NK-92 treated with Interleukin-12 subunit alpha and Interleukin-12 subunit beta, amount 100 ng/mL, for 24 hours (cell line): ENCODE measurements around the gene DNAJB4.
"Not testable (repeated sequence)": the region's sequence is repeated elsewhere in the genome, so short reads cannot be mapped to it uniquely, and the experiment has no call there.

Experiments used
- DNase-seq: peaks from one replicate; lab custom pipeline; 2025; lab: John Stamatoyannopoulos, UW

DNAJB4 gene

DNA sequence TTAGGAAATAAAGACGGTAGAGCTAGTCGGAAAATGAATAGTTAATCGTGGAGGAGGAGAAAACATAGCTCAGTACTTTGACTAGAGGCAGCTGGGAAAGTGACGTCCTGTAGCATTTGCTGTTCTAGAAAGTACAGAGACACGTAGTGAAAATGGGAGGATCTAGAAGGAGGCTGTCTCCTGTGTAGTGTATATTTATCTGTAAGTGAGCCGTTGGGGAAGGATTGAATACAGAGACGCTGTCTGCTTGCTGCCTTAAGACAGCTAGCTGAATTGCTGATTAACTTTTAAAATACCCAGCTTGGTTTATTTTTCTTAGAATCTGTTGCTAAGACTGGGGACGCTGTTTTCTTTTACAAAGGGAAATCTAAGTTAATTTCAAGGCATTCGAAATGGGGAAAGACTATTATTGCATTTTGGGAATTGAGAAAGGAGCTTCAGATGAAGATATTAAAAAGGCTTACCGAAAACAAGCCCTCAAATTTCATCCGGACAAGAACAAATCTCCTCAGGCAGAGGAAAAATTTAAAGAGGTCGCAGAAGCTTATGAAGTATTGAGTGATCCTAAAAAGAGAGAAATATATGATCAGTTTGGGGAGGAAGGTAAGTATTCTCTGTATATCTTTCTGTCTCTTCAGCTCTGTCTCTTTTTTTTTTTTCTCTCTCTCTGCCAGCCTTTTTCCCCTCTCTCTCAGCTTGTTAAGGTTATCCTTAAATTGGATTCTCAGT lies at the start of gene DNAJB4:
Gene DNAJB4, plus strand, starts transcription at position 221 of the 729 bp plus-strand sequence. Its CDS starts 172 bp downstream, at position 393.
- no peak for DNase-seq

DNA sequence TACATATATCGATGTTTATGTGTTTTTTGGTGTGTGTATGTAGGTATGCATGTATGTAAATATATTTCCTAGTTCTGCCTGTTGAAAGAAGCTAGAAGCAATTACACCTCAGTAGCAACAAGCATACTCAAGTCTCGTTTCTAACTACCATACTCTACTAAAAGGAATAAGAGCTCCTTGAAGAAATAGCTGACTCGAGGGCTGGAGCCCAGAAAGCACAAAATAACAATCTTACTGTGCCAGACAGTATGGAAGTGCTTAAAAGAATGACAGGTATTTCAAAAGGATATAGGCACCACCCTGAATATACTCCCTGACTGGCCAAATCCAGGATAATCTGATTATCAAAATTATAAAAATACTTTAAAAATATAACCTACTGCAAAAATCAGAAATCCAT lies 49.0 kb upstream of the DNAJB4 start:
- no peak for DNase-seq

DNA sequence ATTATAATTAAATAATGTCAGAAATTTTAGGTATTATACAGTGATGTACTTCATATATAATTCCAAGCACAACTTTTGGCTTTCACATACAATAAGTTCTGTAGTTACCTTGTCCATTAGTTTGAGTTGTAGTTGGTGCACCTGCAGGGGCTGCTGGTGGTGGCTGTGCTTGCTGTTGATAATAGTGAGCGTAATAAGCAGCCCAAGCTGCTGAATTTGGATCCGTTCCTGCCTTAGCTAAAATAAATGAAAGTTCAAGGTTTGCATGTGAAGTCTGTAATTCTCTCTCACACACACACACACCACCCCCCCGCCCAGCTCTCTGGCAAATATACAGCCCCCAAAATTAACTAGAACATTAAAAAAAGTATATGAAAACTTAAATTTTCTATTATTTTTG lies 48.3 kb upstream of the DNAJB4 start:
- DNase-seq, result no peak

DNA sequence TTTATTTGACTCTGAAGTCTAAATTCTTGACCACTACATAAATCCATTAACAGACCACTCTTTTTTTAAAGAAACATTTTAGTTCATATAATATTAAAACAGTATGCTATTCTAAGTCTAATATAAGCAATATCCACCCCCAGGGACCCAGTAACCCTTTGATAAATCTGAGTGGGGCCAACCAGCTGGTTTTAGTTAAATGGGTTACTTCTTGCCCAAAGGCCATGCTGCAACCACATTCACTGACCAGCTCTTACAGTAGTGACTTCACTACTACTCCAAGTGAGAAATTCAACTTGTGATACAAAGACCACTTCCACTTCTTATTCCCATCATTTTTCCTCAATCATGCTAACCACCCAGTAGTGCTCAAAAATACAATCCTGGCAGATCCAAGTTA lies 46.3 kb upstream of the DNAJB4 start:
- no peak for DNase-seq

DNA sequence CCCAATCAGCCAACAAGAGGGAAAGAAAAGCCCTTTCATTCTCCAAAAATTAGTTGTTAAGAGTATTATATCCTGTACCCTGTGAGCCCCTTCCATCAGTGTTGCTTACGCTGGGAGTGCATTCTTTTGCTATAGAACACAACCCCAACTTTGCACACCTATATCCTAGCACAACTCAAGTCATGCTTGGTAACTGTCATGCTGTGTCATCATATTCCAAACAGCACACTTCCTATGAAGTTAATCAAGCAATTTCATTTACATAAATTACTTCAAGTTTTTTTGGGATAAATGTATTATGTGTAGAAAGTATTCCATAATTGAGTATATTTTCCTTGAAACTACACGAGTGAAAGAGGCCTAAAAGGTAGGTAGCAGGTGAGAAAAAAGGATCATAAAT lies 45.9 kb upstream of the DNAJB4 start:
- DNase-seq, result no peak

DNA sequence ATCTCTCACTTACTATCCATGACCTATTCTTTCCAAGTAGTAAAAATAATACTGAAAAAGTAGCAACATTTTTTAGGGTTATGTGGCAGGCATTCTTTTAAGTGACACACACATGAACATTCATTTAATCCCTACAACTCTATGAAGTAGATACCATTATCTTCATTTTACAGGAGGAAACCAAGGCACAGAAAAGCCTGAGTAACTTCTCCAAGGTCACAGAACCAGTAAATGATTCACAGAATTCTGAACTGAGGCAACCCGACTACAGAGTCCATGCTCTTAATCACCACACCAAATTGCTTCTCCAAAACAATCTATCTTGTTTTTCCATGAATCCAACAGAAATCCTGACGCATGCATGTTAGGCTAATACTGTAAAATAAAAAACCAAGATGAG lies 43.3 kb upstream of the DNAJB4 start:
- no peak for DNase-seq

DNA sequence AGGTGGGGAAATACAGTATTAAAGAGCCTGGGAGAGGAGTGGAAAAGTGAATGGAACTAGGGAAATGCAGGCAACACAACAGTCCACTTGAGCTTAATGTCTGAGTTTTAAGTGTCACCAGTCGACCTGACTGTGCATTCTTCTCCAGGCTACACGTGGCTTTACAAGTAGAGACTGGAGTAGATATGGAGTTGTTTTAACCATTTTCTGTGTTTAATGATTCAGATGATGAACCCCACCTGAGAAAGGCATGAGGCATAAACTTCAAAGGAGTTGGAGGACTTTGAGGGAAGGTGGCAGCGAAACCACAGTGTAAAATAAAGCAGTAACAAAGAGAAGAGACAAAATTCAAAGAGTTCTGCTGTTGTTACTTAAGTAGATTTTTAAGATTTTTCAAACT lies 38.4 kb upstream of the DNAJB4 start:
- no peak for DNase-seq

DNA sequence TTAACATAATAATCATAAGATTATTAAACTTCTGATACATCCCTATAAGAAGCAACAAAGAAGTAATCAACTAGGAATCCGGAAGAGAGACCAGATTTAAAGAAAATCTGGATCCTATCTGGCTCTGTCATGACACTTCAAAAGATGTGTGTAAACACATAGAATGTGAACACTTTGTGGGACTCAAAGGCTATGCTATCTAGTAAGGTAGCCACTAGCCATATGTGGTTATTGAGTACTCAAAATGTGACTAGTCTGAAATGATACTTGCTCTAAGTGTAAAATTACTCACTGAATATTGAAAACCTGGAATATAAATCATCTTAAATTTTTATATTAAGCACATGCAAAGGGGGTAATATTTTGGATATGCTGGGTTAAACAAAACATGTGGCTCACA lies 34.5 kb upstream of the DNAJB4 start:
- no peak for DNase-seq

DNA sequence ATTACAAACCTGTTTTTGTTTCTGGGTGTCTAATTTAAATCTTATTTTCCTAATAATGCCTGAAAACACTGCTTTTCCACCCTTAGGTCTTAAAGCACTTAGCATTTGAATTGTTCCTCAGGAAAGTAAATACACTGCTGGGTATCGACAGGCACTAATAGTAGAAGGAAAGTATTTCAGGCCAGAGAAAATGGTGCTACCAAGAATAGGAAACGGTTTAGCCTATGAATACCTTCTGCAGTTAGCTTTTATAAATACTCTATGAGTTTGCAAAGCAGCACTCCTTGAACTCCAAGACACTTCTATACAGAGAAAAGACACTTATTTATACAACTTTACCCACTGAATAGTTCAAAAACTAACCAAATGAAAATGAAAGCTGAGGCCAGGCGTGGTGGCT lies 32.7 kb upstream of the DNAJB4 start:
- DNase-seq, result no peak

DNA sequence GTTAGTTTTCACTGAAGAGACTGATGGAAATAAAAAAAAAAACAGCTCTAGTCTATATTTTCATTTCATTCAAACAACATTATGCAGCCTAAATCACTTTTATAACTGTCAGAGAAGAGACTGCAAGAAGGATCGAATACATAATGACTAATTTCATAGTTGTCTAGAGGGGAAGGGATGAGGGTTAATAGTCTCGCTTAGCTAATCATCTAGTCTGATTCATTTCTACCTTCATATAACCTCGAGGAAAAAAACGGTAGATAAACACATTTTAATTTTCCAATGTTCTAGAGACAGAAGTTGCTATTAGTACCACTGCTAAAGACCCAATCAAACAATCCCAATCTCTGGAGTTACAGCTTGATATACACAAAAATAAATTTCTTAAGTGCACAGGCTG lies 29.4 kb upstream of the DNAJB4 start:
- DNase-seq, result no peak

DNA sequence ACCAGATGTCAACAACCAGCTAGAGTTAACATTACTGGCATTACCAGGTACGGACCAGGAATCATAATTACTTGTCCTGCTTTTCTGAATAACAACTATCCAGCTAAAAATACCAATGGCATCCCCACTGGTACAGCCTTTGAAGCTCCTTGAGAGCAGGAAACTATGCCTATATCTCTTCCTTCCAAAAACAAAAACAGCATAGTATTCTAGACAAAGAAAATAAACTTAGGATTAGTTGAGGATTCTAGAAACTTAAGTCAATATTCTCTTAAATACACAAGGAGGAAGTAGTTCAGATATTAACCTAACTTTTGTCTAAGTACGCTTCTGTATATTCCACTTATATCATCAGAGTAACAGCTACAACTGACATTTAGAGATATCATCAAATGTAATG lies 28.8 kb upstream of the DNAJB4 start:
- no peak for DNase-seq

DNA sequence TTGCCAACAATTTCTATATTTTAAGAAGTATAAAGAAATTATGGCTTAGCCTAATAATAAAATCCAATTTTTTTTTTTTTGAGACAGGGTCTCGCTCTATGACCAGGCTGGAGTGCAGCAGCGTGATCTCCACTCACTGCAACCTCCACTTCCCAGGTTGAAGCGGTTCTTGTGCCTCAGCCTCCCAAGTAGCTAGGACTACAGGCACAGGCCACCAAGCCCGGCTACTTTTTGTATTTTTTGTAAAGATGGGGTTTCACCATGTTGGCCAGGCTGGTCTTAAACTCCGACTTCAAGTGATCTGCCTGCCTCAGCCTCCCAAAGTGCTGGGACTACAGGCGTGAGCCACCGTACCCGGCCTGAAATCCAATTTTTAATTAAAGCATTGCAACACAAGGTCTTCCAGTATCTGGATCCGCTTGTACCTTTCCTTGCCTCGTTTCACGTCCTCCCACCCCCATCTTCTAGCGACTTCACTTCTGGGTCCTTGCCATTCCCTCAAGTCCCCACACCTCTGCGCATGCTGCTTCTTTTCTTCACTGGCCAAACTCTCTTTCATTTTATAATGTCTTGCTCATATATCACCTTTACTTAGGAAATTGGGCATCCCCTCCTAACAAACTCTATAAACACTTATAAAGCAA lies 28.2 kb upstream of the DNAJB4 start:
- no peak for DNase-seq

DNA sequence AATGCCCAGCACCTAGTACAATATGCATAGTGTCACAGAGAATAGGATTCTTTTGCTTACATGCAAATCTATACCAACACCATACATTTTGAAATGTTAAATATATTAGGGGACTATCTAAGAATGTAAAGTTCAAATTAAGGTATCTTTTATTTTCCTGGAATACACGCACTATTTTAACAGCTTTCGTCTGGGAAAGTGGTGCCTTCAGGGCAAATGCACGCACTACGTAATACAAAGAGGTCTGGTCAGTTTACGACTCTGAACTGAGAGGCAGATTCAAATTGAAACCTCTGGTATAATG lies 26.8 kb upstream of the DNAJB4 start:
- no peak for DNase-seq

DNA sequence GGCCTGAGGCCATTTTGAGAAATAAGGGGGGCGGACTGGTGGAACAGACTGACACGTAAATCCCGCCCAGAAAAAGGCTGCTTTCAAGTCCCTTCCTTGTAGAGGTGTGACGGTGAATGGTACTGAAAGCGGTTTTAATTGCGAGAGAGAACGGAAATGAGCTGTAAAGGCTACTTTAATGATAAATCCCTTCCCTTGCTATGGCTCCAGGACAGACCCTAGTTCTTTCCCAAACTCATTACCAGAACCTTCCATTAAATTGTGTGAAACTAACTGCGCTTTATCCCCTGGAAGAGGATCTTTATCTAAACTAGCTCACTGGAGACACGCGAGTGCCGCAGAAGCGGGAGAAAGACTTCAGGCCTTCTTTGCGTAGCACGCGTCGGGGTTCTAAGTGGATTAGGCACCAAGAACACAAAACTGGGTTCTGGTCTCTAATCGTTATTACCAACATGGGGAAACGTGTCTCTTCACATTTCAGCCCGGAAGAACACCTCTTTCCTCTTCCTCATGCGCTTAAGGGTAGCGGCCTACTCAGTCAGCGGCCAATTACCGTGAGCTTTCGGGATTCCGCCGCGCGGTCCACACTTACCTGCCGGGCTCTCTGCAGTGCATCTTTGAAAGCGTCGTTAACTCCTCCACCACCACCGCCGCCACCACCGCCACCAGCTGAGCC lies 26.3 kb upstream of the DNAJB4 start:
- peak; percentile 63 for DNase-seq

DNA sequence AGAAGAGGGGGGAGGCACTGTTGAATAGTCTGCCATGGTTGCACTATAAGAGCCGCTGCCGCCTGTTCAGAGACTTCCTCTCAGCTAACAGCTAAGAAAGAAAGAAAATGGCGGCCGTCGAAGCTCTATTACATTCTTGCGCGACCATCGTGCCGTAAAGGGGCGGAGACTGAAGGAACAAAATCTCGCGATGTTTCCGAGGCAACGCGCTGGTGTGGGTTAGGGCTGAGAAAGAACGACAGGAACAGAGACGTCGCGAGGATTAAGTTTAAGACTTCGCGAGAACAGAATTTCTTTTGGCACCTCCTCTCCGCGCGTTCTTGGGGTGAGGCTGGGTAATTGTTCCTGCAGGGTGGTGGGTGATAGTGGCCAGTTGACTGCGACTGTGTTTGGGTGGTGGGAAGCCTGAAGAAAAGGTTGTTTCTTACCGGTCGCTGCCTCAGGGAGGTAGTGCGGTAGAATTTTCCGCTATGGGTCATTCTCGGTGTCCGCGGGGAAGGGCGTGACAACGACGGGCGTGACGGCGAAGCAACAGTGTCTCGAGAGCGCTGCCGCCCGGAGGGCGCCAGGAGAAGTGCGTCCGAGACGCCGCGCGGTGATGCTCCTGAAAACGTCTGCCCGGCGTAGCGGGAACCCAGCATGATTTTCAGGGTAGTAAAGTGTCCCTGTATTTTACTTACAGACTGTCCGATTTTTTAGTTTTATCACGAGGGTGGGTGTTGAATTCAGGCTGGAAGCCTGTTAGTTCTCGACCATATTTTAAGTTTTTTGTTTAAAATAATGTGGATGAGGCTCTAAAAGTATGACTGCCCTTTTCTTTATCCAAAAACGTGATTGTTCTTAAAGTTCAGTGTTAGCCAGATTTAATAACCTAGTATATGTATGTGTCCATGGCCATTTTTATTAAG lies 25.5 kb upstream of the DNAJB4 start, which contains the start of gene FUBP1:
Gene FUBP1, minus strand, starts transcription at position 104 of the 908 bp plus-strand sequence. Its CDS starts 68 bp downstream, at position 36.
- peak; percentile 88 for DNase-seq

DNA sequence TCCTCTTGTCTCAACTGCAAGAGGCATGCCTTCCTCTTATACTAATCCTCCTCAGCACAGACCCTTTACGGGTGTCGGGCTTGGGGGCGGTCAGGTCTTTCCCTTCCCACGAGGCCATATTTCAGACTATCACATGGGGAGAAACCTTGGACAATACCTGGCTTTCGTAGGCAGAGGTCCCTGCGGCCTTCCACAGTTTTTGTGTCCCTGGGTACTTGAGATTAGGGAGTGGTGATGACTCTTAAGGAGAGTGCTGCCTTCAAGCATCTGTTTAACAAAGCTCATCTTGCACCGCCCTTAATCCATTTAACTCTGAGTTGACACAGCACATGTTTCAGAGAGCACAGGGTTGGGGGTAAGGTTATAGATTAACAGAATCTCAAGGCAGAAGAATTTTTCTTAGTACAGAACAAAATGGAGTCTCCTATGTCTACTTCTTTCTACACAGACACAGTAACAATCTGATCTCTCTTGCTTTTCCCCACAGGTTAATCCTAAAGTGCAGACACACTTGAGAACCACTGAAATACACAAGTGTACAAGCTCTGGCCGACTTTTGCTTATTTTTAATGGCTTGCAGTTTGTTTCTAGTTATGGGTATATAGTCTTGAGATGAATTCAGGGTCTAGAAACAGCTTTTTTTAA lies 21.3 kb upstream of the DNAJB4 start:
- DNase-seq, result not testable (repeated sequence)

DNA sequence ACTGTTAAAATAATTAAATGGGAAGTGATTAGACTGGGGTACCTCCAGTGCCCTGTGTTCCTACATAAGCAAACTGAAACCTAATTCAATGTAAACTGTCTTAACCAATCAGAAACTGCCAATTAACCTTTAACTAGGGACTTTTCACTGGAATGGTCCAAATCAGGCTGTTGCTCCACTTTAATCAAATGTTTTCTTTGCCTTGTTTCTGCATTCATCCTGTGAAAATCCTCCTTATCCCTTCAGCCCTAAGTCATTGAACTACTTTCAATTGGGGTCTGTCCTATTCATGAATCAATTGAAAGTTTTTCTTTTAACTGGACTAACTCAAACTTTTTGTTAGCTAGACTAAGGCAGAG lies 20.8 kb upstream of the DNAJB4 start:
- no peak for DNase-seq

DNA sequence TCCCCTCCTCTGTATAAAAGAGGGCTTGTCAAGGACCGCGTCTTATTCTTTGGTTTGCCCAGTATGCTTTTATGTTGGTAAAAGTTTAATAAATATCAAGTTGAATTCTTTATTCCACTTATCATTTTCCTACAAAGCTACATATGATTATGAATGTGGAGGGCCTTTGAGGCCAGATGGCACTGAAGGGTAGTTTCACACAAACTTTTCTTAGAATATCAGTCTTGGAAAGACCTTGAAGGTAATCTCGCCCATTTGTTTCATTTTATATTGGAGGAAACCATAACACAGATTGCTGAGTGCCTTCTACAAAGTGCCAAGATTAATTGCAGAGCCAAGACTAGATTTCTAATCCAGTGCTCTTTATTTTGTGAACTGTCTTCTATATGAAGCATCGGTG lies 20.1 kb upstream of the DNAJB4 start:
- no peak for DNase-seq

DNA sequence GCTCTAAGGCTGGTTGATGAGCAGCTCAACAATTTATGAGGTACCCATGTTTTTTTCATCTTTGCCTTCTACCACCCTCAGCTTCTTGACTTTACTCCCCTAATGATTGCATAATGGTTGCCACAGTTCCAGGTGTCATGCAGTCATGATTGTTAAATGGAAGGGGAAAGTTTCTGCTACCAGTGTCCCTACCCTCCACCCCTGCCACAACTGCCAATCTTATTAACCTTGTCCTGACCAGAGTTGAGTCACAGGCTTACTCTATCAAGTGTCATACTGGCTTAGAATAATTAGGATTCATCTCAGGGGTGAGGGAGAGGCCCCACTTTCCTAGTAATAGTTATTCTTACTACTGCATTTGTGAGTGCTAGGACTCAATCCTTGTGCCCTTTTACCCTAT lies 17.9 kb upstream of the DNAJB4 start:
- peak; percentile 4 for DNase-seq

DNA sequence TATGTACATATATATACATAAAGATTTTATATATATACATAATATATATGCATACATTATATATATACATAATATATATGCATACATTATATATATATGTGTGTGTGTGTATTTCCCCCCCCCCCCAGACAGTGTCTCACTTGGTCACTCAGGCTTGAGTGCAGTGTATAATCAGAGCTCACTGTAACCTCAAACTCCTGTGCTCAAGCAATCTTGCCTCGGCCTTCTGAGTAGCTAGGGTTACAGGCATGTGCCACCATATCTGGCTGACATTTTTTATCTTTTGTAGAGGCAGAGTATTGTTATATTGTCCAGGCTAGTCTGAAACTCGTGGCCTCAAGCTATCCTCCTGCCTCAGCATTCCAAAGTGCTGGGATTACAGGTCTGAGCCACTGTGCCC lies 16.8 kb upstream of the DNAJB4 start:
- DNase-seq, result no peak

DNA sequence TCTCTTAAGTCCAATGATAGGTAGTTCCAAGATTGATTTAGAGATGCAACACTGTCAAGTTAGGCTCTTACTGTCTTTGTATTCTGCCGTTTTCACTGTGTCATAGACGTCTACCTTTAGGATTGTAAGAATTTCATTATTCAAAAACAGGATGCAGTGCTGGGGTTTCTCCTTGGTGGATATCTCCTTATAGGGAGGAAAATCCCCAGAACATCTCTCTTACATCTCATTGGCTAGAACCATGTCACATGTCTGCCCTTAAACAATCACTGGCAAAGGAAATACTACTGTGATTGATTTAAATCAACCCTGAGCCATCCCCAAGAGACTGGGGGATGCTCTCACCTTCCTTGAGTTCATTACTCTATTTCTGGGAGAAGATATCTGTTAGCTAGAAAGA lies 15.0 kb upstream of the DNAJB4 start:
- DNase-seq, result no peak

DNA sequence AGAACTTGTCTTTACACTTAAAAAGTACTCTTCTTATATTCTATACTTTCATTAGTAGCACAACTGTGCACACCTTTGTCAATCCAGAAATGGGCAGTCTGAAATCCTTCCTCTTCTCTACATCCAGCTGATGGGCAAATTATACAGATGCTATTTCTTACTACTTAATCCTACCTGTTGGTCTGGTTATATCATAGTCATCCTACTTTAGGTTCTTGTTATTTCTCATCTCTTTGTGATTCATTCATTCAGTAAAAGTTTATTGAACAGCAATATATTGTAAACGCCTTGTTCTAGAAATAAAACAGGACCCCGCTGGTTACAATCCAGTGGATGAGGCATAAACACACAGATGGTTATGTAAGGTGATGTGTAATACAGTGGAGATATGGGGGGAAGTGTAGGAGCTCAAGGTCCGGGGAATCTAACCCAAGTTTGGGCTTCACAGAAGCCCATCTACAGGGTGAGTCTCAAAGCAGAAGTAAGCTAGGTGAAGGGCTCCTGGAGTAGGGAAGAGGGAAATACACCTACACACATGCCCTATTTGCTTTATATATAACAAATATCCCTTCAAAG lies 14.0 kb upstream of the DNAJB4 start:
- DNase-seq, result no peak
